IPS-15b (cell line): ENCODE measurements around the gene ZSWIM5.

Experiments
- H3K27me3 ChIP-seq: one replicate; pipeline ENCODE4 v1.6.1; 2013; ENCODE audit warnings: low read length; ENCODE audit not compliant: control insufficient read depth, insufficient read depth
- H3K36me3 ChIP-seq: one replicate; pipeline ENCODE4 v1.6.1; 2013; ENCODE audit warnings: low read length; ENCODE audit not compliant: control insufficient read depth, insufficient read depth
- H3K4me1 ChIP-seq: one replicate; pipeline ENCODE4 v1.6.1; 2013; ENCODE audit warnings: mild to moderate bottlenecking, low read length; ENCODE audit not compliant: control insufficient read depth, insufficient read depth
- H3K4me3 ChIP-seq: one replicate; pipeline ENCODE4 v1.5.1; 2013; ENCODE audit warnings: low read depth, low read length
- H3K9ac ChIP-seq: one replicate; pipeline ENCODE4 v1.6.1; 2013; ENCODE audit warnings: low read depth, mild to moderate bottlenecking, low read length
- H3K9me3 ChIP-seq: one replicate; pipeline ENCODE4 v1.6.1; 2013; ENCODE audit warnings: mild to moderate bottlenecking, low read length; ENCODE audit not compliant: control insufficient read depth, insufficient read depth

The ZSWIM5 gene

GRCh38 chr1:45038240-45038639 is 168.2 kb downstream of the ZSWIM5 start:
- H3K9me3 ChIP-seq = no peaks in the 10 kb centered on the region
- no peaks in the 10 kb centered on the region for H3K27me3 ChIP-seq
- H3K4me1 ChIP-seq = peaks cover 5% of the 10 kb centered on the region
- no peak overlapping the region for H3K4me3 ChIP-seq
- no peaks in the 10 kb centered on the region for H3K36me3 ChIP-seq
- no peak overlapping the region for H3K9ac ChIP-seq

GRCh38 chr1:45037456-45037855 is 168.9 kb downstream of the ZSWIM5 start:
- H3K9me3 ChIP-seq = no peaks in the 10 kb centered on the region
- H3K36me3 ChIP-seq = no peaks in the 10 kb centered on the region
- H3K27me3 ChIP-seq = no peaks in the 10 kb centered on the region
- H3K4me3 ChIP-seq = no peak overlapping the region
- H3K9ac ChIP-seq = no peak overlapping the region
- no peaks in the 10 kb centered on the region for H3K4me1 ChIP-seq

GRCh38 chr1:45035631-45036301 is 170.6 kb downstream of the ZSWIM5 start:
- no peaks in the 10 kb centered on the region for H3K9me3 ChIP-seq

GRCh38 chr1:45033356-45033755 is 173.0 kb downstream of the ZSWIM5 start:
- H3K9ac ChIP-seq = no peak overlapping the region
- H3K9me3 ChIP-seq = no peaks in the 10 kb centered on the region
- H3K27me3 ChIP-seq = no peaks in the 10 kb centered on the region
- no peaks in the 10 kb centered on the region for H3K36me3 ChIP-seq
- H3K4me3 ChIP-seq = no peak overlapping the region
- no peaks in the 10 kb centered on the region for H3K4me1 ChIP-seq

More at GRCh38 chr1:45035631-45036301, 170.6 kb downstream of the ZSWIM5 start:
- H3K4me3 ChIP-seq = no peak overlapping the region
- H3K4me1 ChIP-seq = no peaks in the 10 kb centered on the region
- no peak overlapping the region for H3K9ac ChIP-seq
- H3K27me3 ChIP-seq = no peaks in the 10 kb centered on the region
- H3K36me3 ChIP-seq = no peaks in the 10 kb centered on the region

- H3K27me3 ChIP-seq = no peaks in the 10 kb centered on the region
- no peaks in the 10 kb centered on the region for H3K9me3 ChIP-seq
- H3K9ac ChIP-seq = no peak overlapping the region
- H3K36me3 ChIP-seq = no peaks in the 10 kb centered on the region
- no peaks in the 10 kb centered on the region for H3K4me1 ChIP-seq
- no peak overlapping the region for H3K4me3 ChIP-seq
These were observed 173.6 kb downstream of the ZSWIM5 start for GRCh38 chr1:45032837-45033236.

GRCh38 chr1:45026446-45026845 is 180.0 kb downstream of the ZSWIM5 start:
- Histone ChIP-seq H3K9me3 (no peaks in the 10 kb centered on the region), H3K9ac (no peak overlapping the region), H3K27me3 (no peaks in the 10 kb centered on the region), H3K4me3 (no peak overlapping the region), H3K4me1 (no peaks in the 10 kb centered on the region), H3K36me3 (no peaks in the 10 kb centered on the region)

- Histone ChIP-seq H3K27me3 (no peaks in the 10 kb centered on the region), H3K36me3 (no peaks in the 10 kb centered on the region), H3K9me3 (no peaks in the 10 kb centered on the region), H3K9ac (no peak overlapping the region), H3K4me3 (no peak overlapping the region), H3K4me1 (no peaks in the 10 kb centered on the region)
These were observed 182.7 kb downstream of the ZSWIM5 start for GRCh38 chr1:45023663-45024062.

- no peaks in the 10 kb centered on the region for H3K9me3 ChIP-seq
- no peaks in the 10 kb centered on the region for H3K27me3 ChIP-seq
- H3K9ac ChIP-seq = no peak overlapping the region
- H3K4me1 ChIP-seq = no peaks in the 10 kb centered on the region
- no peaks in the 10 kb centered on the region for H3K36me3 ChIP-seq
- no peak overlapping the region for H3K4me3 ChIP-seq
These were observed 187.7 kb downstream of the ZSWIM5 start for GRCh38 chr1:45018599-45019230.

- Histone ChIP-seq H3K4me3 (no peak overlapping the region), H3K27me3 (no peaks in the 10 kb centered on the region), H3K4me1 (peaks cover 5% of the 10 kb centered on the region), H3K9ac (no peak overlapping the region), H3K36me3 (no peaks in the 10 kb centered on the region), H3K9me3 (no peaks in the 10 kb centered on the region)
These were observed 189.6 kb downstream of the ZSWIM5 start for GRCh38 chr1:45016767-45017166.

GRCh38 chr1:45016090-45016697 is 190.2 kb downstream of the ZSWIM5 start:
- H3K36me3 ChIP-seq = no peaks in the 10 kb centered on the region
- no peak overlapping the region for H3K9ac ChIP-seq
- no peaks in the 10 kb centered on the region for H3K27me3 ChIP-seq
- H3K4me1 ChIP-seq = peaks cover 10% of the 10 kb centered on the region
- H3K4me3 ChIP-seq = no peak overlapping the region
- no peaks in the 10 kb centered on the region for H3K9me3 ChIP-seq

- Histone ChIP-seq H3K9me3 (no peaks in the 10 kb centered on the region), H3K4me1 (peaks cover 10% of the 10 kb centered on the region), H3K27me3 (no peaks in the 10 kb centered on the region), H3K36me3 (no peaks in the 10 kb centered on the region), H3K4me3 (no peak overlapping the region), H3K9ac (no peak overlapping the region)
These were observed 190.7 kb downstream of the ZSWIM5 start for GRCh38 chr1:45015683-45016082.
